HCT116 (cell line): Measurements from ENCODE around the gene MYH15.

ENCODE experiments used
- CEBPB ChIP-seq: IDR thresholded peaks from 2 replicates; pipeline ENCODE4 v1.6.1; 2012; ENCODE audit warnings: low read depth
- ELF1 ChIP-seq: IDR thresholded peaks from 2 replicates; pipeline ENCODE4 v1.6.1; 2012; ENCODE audit warnings: low read depth, borderline replicate concordance
- EZH2 ChIP-seq: fragments of 200-600 bp; sonication (generic); IDR thresholded peaks from 2 replicates; pipeline ENCODE4 v1.6.1; 2017; ENCODE audit warnings: antibody characterized with exemption, mixed run types
- FOSL1 ChIP-seq: IDR thresholded peaks from 2 replicates; pipeline ENCODE4 v1.6.1; 2012; ENCODE audit warnings: low read depth
- POLR2A ChIP-seq: IDR thresholded peaks from 2 replicates; pipeline ENCODE4 v1.7.0; 2011; ENCODE audit warnings: borderline replicate concordance; ENCODE audit not compliant: insufficient read depth, insufficient read length; ENCODE audit errors: extremely low read depth
- POLR2AphosphoS5 ChIP-seq: IDR thresholded peaks from 2 replicates; pipeline ENCODE4 v1.6.1; 2011; ENCODE audit warnings: mild to moderate bottlenecking, low read depth, low read length, moderate library complexity
- RAD21 ChIP-seq: IDR thresholded peaks from 2 replicates; pipeline ENCODE4 v1.6.1; 2012; ENCODE audit warnings: low read depth, mild to moderate bottlenecking
- SP1 ChIP-seq: IDR thresholded peaks from 2 replicates; pipeline ENCODE4 v1.6.1; 2012; ENCODE audit warnings: low read depth
- ZFX ChIP-seq: fragments of 450-650 bp; IDR thresholded peaks from 2 replicates; pipeline ENCODE4 v1.6.1; 2017
- TF ChIP-seq, protein P1 (sequence below): IDR thresholded peaks from 2 replicates; pipeline ENCODE4 v1.6.1; 2011; ENCODE audit warnings: mild to moderate bottlenecking, low read length, moderate library complexity; ENCODE audit not compliant: insufficient replicate concordance; ENCODE audit errors: extremely low read depth
- TF ChIP-seq, protein P2 (sequence below), 3 experiments: fragments of 200-600 bp in 1 of 3; sonication (generic) in 1 of 3; IDR thresholded peaks in 2 of 3; conservative IDR thresholded peaks in 1 of 3; 2 replicates each; pipeline ENCODE4 v1.5.1; 2012 to 2017; ENCODE audit warnings: low read depth in 2 of 3, low read length in 2 of 3, antibody characterized with exemption in 1 of 3, borderline replicate concordance in 1 of 3, control low read depth in 1 of 3, mild to moderate bottlenecking in 1 of 3, mixed read lengths in 1 of 3, mixed run types in 1 of 3, moderate library complexity in 1 of 3; ENCODE audit not compliant: insufficient read depth in 1 of 3
- TF ChIP-seq, protein P3 (sequence below): IDR thresholded peaks from 2 replicates; pipeline ENCODE4 v1.6.1; 2012; ENCODE audit warnings: low read depth

DNA sequence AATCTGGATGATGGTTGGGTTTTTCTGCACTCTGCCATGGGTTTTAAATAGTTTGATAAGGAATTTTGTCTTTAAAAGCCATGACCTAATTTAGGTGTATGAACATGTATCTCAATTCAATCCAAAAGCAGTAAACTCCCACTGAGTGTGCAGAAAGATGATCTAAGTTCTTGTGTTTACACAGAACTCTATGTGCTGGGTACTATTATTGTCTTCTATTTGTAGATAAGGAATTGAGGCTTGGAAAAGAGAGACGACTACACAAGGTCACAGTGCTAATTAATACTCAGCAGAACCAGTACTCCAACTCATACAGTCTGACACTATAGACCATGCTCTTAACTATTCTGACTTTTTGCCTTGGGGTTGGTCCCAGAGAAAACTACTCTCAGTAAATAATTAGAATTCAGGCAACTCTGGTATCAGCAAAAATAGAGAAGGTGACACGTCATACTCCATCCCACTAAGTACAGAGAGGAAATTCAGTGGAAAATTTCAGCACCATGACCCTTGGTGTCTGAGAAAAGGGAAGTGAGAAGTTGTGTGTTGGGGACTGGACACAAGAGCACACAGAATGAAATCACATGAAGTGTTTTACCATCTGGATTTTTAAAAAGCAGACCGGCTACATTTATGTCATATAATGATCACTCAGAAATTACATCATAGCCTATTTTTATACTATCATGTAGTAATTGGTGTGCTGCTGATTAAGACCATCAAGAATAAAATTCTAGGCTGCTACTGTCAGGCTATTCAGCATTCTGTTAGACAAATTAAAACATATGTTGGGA lies 18.3 kb upstream of the MYH15 start:
- no peak for TF ChIP-seq POLR2A
- TF ChIP-seq, protein P1, sequence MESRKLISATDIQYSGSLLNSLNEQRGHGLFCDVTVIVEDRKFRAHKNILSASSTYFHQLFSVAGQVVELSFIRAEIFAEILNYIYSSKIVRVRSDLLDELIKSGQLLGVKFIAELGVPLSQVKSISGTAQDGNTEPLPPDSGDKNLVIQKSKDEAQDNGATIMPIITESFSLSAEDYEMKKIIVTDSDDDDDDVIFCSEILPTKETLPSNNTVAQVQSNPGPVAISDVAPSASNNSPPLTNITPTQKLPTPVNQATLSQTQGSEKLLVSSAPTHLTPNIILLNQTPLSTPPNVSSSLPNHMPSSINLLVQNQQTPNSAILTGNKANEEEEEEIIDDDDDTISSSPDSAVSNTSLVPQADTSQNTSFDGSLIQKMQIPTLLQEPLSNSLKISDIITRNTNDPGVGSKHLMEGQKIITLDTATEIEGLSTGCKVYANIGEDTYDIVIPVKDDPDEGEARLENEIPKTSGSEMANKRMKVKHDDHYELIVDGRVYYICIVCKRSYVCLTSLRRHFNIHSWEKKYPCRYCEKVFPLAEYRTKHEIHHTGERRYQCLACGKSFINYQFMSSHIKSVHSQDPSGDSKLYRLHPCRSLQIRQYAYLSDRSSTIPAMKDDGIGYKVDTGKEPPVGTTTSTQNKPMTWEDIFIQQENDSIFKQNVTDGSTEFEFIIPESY = no peak
- TF ChIP-seq, protein P2, sequence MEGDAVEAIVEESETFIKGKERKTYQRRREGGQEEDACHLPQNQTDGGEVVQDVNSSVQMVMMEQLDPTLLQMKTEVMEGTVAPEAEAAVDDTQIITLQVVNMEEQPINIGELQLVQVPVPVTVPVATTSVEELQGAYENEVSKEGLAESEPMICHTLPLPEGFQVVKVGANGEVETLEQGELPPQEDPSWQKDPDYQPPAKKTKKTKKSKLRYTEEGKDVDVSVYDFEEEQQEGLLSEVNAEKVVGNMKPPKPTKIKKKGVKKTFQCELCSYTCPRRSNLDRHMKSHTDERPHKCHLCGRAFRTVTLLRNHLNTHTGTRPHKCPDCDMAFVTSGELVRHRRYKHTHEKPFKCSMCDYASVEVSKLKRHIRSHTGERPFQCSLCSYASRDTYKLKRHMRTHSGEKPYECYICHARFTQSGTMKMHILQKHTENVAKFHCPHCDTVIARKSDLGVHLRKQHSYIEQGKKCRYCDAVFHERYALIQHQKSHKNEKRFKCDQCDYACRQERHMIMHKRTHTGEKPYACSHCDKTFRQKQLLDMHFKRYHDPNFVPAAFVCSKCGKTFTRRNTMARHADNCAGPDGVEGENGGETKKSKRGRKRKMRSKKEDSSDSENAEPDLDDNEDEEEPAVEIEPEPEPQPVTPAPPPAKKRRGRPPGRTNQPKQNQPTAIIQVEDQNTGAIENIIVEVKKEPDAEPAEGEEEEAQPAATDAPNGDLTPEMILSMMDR (IDR thresholded peaks at IDR 0.05 in 2 of 3, conservative IDR thresholded peaks at IDR 0.05 in 1 of 3; ENCODE audit: borderline replicate concordance in 1 of 3, insufficient read depth in 1 of 3, low read depth in 2 of 3, low read length in 2 of 3) = no peak
- TF ChIP-seq, protein P3, sequence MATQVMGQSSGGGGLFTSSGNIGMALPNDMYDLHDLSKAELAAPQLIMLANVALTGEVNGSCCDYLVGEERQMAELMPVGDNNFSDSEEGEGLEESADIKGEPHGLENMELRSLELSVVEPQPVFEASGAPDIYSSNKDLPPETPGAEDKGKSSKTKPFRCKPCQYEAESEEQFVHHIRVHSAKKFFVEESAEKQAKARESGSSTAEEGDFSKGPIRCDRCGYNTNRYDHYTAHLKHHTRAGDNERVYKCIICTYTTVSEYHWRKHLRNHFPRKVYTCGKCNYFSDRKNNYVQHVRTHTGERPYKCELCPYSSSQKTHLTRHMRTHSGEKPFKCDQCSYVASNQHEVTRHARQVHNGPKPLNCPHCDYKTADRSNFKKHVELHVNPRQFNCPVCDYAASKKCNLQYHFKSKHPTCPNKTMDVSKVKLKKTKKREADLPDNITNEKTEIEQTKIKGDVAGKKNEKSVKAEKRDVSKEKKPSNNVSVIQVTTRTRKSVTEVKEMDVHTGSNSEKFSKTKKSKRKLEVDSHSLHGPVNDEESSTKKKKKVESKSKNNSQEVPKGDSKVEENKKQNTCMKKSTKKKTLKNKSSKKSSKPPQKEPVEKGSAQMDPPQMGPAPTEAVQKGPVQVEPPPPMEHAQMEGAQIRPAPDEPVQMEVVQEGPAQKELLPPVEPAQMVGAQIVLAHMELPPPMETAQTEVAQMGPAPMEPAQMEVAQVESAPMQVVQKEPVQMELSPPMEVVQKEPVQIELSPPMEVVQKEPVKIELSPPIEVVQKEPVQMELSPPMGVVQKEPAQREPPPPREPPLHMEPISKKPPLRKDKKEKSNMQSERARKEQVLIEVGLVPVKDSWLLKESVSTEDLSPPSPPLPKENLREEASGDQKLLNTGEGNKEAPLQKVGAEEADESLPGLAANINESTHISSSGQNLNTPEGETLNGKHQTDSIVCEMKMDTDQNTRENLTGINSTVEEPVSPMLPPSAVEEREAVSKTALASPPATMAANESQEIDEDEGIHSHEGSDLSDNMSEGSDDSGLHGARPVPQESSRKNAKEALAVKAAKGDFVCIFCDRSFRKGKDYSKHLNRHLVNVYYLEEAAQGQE = no peak
- TF ChIP-seq EZH2 = no peak
- no peak for TF ChIP-seq FOSL1
- no peak for TF ChIP-seq SP1
- no peak for TF ChIP-seq CEBPB
- no peak for TF ChIP-seq RAD21
- TF ChIP-seq ELF1 = no peak
- TF ChIP-seq POLR2AphosphoS5 = no peak
- TF ChIP-seq ZFX = no peak
